Renal cortex interstitium (tissue), 11 donors: Measurements from ENCODE around the gene TSPAN9. TPM values are rescaled to one million over a fixed set of nuclear protein-coding genes. Genes with fewer than 3 reads are reported as not detected.

Experiments
- DNase-seq, 11 donors: peaks; one replicate each; pipeline ENCODE4 v3.0.0-alpha.2; 2013; ENCODE audit warnings: low read depth in 9 of 11, low spot score in 4 of 11; ENCODE audit errors: extremely low read depth in 1 of 11
- polyA plus RNA-seq, 3 donors: library from polyadenylated mRNA; unstranded; fragments of 120-200 nt; gene quantifications; one replicate each; pipeline ENCODE4 v1.2.1, GENCODE V29; 2013; ENCODE audit not compliant: insufficient read length in 3 of 3

Gene TSPAN9
- polyA plus RNA-seq, 3 donors = 78.2 to 90.6 (median 83.2) TPM

- no peak for DNase-seq
Observed at GRCh38 chr12:3087758-3088650, 10.8 kb downstream of the TSPAN9 start.

DNA sequence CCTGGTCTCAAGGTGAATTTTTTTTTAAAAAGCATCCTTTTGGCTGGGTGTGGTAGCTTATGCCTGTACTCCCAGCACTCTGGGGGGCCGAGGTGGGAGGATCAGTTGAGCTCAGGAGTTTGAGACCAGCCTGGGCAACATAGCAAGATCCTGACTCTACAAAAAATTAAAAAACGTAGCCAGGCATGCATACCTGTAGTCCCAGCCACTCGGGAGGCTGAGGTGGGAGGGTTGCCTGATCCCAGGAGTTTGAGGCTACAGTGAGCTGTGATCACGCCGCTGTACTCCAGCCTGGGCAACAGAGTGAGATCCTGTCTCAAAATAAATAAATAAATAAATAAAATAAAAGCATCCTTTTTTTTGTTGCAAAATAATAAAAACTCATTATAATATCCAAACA, 12.4 kb downstream of the TSPAN9 start:
- no peak for DNase-seq

GRCh38 chr12:3090240-3091037, 13.3 kb downstream of the TSPAN9 start:
- DNase-seq = no peak

DNA sequence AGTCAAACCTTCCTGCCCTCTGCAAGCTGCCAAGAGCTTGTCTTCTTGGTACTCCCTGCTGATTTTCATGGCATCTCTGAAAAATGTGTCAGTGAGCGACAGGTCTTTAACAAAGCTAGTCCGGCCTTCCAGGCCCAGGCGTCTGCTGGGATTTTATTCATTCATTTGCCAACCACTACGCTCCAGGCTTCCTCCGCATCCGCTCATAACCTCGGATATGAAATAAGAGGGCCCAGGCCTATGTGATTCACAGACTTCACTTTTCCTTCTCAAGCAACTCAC, 13.8 kb downstream of the TSPAN9 start:
- no peak for DNase-seq

DNA sequence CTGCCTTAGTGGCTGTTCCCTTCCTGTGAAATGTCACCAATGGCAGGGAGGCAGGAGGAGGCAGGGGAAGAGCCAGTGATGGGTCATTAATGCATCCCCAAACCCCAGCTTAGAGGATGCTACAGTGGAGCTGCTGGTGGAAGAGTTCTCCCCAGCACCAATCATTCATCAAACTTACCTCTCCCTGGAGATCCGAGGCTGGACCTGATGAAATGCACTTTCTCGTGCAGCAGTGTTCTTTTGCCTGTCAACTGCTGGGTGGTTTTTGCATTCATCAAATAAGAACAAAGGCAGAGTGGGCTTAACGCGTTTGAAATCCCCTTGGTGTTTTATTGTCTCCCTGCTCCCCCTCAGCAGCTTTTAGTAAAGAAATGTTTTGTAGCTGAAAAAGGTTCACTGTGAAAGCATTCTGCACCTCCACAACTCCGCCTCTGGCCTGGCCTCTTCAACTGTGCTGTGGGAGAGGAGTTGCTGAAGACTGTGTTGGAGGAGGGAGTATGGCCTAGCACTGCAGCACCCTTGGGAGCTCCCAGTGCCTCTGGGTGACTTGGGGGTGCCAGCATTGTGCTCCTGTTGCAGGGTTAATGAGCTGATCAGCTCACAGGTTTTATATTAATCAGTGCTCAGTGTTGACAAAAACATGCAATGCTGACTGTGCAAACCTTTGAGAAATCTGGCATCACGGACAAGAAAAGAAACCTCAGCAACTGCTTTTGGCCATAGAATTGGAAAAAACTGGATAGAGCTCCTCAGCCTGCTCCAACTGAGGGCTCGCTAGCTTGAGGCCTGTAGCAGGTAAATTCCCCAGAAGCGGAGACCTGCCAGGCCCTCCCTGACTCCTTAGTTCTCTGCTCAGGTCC, 14.4 kb downstream of the TSPAN9 start:
- DNase-seq = no peak

- no peak for DNase-seq
Observed at GRCh38 chr12:3092764-3093163, 15.6 kb downstream of the TSPAN9 start.

DNA sequence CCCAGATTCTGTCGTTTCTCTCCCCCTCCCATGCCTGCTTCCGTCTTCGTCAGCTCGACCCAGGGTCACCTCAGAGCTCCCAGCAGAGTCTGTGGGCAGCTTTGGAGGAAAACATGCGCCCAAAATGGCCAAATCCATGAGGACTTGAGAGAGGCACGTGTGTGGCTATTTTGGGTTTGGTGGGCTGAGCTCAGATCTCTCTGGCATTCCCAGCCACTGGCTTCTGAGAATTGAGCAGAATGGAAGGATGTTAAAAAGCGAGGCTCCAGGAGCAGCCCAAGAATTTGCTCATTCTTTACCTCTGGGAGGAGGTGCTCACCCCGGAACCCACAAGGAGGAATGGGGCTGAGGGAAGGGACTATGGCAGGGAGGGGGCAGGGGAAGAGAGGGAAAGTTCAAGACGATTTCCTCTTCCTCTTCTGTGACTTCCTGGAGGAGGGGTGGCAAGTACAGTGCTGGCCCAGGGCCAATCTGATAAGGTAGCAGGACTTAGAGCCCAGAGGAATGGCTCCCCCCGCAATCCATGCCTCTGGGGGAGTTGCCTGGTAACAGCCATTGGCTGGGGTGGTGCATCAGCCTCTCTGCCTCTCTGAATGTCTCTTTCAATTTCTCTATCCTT, 20.1 kb downstream of the TSPAN9 start:
- peak in 3 of 11 donors; percentile 60 to 86 (median 85) for DNase-seq

- DNase-seq = no peak
Observed at GRCh38 chr12:3097836-3098235, 20.7 kb downstream of the TSPAN9 start.

GRCh38 chr12:3098436-3098835, 21.3 kb downstream of the TSPAN9 start:
- no peak for DNase-seq

DNA sequence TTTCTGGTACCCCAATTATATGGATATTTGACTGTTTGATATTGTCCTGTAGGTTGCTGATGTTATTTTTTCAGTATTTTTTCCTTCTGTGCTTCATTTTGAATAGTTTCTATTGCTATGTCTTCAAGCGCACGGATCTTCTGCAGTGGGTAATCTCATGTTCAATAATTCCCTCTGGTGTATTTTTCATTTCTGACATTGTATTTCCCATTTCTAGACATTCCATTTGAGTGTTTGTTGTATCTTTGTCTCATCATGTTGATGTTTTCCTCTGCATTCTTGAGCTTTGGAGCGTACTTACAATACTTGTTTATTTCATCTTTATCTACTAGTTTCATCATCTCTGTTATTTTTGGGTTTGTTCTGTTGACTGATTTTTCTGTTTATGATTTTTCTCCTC, 22.0 kb downstream of the TSPAN9 start:
- DNase-seq = no peak

DNA sequence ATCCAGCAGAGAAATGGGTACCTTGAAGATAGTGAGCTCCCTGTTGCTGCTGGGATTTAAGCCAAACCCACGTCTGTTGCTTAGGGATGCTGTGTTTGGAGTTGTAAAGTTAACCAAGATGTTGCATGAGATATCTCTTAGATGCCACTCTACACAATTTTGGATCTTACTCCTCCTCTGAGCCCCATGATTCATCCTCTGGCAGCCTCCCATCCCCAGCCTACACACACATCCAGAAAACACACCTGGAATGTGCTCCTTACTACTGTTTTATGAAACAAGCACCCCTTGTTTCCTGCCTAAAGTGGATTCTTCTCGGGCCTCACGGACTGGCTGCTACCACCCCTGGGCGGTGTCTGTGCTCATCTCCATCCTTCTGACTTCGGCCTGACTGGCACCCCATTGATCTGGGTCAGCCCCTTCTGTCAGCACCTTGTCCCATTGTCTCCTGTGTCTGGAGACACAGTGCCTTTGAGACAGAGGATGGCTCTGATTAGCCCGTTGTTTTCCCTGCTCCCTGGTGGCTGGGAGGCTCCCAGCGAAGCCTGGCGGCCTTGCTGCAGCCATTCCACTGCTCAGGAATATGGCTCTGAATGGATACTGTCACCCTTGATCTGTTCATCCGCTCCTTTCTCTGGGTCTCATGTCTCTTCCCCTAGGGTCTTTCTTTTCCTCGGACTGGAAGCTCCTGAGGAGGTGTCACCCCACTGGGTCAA, 24.3 kb downstream of the TSPAN9 start:
- DNase-seq = no peak

- DNase-seq = no peak
Observed at GRCh38 chr12:3102771-3103410, 25.7 kb downstream of the TSPAN9 start.

DNA sequence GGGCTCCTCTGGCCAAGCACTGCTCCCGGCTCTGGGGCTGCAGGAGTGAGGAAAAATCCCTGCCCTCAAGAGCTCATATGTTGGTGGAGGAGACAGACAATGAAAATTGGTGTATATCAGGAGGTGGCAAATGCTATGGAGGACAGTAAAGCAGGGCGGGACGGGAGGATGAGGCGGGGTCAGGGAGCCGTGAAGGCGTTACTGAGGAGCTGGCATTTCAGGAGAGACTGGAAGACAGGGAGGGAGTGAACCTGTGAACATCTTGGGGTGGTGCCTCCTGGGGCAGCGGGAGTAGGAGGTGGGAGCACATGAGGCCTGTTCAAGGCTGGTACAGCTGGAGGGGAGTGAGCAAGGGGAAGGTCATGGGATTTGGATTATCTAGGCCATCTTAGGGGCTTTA, 26.6 kb downstream of the TSPAN9 start:
- DNase-seq = no peak

DNA sequence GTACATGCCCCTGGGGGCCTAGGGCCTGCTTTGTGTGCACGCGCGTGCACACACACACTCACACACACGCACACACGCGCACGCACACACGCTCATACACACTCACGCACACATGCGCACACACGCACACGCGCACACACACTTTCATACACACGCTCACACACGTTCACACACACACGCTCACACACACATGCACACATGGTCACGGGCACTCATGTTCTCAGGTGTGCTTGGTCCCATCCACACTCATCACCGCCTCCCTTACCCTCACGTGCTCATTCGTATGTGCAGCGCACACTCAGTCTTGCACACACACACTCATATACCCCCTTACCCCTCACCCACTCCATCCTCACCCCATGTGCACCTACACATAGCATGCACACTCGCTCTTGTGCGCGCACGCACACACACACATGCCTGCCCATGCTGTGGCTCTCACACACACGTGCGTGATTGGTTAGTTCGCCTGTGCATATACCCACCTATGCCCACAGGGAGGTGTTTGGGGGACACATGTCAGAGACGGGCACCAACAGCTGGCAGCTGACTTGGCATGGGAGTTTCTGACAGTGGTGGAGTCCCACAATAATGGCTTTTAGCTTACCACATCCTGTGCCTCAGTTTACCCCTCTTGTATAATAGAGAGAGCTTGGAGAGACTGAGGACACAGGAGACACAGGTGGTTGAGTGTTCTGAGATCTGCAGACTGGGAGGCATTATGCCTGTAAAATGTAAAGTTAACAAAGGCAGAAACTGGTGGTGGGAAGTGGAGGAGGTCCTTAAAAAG, 28.7 kb downstream of the TSPAN9 start:
- no peak for DNase-seq

- DNase-seq = no peak
Observed at GRCh38 chr12:3106579-3106978, 29.4 kb downstream of the TSPAN9 start.

GRCh38 chr12:3107071-3107583, 29.9 kb downstream of the TSPAN9 start:
- no peak for DNase-seq

DNA sequence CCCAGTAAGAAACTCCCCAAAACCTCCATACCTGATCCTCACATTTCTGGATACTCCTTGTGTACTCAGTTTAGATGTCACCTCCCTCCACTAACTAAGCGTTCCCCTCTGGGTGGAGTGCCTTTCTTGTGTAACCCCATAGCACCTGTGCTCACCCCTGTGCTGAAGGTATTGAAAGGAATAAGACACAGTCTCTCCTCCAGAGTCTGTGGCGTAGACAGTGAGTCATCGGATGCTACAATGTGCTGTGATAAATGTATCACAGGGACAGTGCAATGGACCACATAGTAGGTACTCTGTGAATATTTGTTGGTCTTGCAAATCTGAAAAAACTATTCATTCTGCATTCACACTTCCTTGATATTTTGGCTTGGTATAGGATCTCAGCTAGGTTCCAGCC, 30.8 kb downstream of the TSPAN9 start:
- DNase-seq = no peak
